ENCODE results near the gene ZNF644.

The ZNF644 gene

GRCh38 chr1:90973897-90974798 is 47.7 kb downstream of the ZNF644 start:
- in situ Hi-C loops (cut with MboI; ENCODE audit: low pct_unique_long_range_greater_than_20kb, low sequenced_read_pairs, unreplicated experiment) = loop anchor here (25.0 kb wide), 1 partner anchor 237 kb away; no protein-coding TSS in a partner anchor
- DNase-seq (ENCODE audit: low spot score) = no peak
- TF ChIP-seq CTCF (IDR thresholded peaks at IDR 0.05; ENCODE audit: extremely low read depth, insufficient read depth, missing control alignments) = no peak

- TF ChIP-seq CTCF (IDR thresholded peaks at IDR 0.05; ENCODE audit: extremely low read depth, insufficient read depth, missing control alignments) = no peak
- DNase-seq (ENCODE audit: low spot score) = no peak
- in situ Hi-C loops (cut with MboI; ENCODE audit: low pct_unique_long_range_greater_than_20kb, low sequenced_read_pairs, unreplicated experiment) = loop anchor here (25.0 kb wide), 1 partner anchor 233 kb away; no protein-coding TSS in a partner anchor
These were observed 51.6 kb downstream of the ZNF644 start for GRCh38 chr1:90970208-90970607.

GRCh38 chr1:90969241-90969640 is 52.6 kb downstream of the ZNF644 start:
- no peak for DNase-seq (ENCODE audit: low spot score)
- no peak for TF ChIP-seq CTCF (IDR thresholded peaks at IDR 0.05; ENCODE audit: extremely low read depth, insufficient read depth, missing control alignments)
- in situ Hi-C loops (cut with MboI; ENCODE audit: low pct_unique_long_range_greater_than_20kb, low sequenced_read_pairs, unreplicated experiment) = loop anchor here (25.0 kb wide), 1 partner anchor 232 kb away; no protein-coding TSS in a partner anchor

- in situ Hi-C loops (cut with MboI; ENCODE audit: low pct_unique_long_range_greater_than_20kb, low sequenced_read_pairs, unreplicated experiment) = loop anchor here (25.0 kb wide), 1 partner anchor 227 kb away; no protein-coding TSS in a partner anchor
- DNase-seq (ENCODE audit: low spot score) = no peak
- peak; percentile 42 for TF ChIP-seq CTCF (IDR thresholded peaks at IDR 0.05; ENCODE audit: extremely low read depth, insufficient read depth, missing control alignments)
These were observed 57.3 kb downstream of the ZNF644 start for GRCh38 chr1:90964444-90965035.

GRCh38 chr1:90963651-90964050 is 58.2 kb downstream of the ZNF644 start:
- in situ Hi-C loops (cut with MboI; ENCODE audit: low pct_unique_long_range_greater_than_20kb, low sequenced_read_pairs, unreplicated experiment) = loop anchor here (25.0 kb wide), 1 partner anchor 226 kb away; no protein-coding TSS in a partner anchor
- TF ChIP-seq CTCF (IDR thresholded peaks at IDR 0.05; ENCODE audit: extremely low read depth, insufficient read depth, missing control alignments) = no peak
- no peak for DNase-seq (ENCODE audit: low spot score)

GRCh38 chr1:90963236-90963635 is 58.6 kb downstream of the ZNF644 start:
- in situ Hi-C loops (cut with MboI; ENCODE audit: low pct_unique_long_range_greater_than_20kb, low sequenced_read_pairs, unreplicated experiment) = loop anchor here (25.0 kb wide), 1 partner anchor 226 kb away; no protein-coding TSS in a partner anchor
- DNase-seq (ENCODE audit: low spot score) = no peak

More at GRCh38 chr1:90963236-90963635, 58.6 kb downstream of the ZNF644 start:
- TF ChIP-seq CTCF (IDR thresholded peaks at IDR 0.05; ENCODE audit: extremely low read depth, insufficient read depth, missing control alignments) = no peak
